GM19452 (cell line): ENCODE measurements around the gene NFILZ.

Source experiments
- ATAC-seq: cut with Tn5 transposase; IDR thresholded peaks from one replicate; pipeline ENCODE4 v1.9.1; 2021; ENCODE audit not compliant: unreplicated experiment

NFILZ gene

GRCh38 chr19:8641221-8641907 is 10.9 kb downstream of the NFILZ start:
- ATAC-seq: no peak

DNA sequence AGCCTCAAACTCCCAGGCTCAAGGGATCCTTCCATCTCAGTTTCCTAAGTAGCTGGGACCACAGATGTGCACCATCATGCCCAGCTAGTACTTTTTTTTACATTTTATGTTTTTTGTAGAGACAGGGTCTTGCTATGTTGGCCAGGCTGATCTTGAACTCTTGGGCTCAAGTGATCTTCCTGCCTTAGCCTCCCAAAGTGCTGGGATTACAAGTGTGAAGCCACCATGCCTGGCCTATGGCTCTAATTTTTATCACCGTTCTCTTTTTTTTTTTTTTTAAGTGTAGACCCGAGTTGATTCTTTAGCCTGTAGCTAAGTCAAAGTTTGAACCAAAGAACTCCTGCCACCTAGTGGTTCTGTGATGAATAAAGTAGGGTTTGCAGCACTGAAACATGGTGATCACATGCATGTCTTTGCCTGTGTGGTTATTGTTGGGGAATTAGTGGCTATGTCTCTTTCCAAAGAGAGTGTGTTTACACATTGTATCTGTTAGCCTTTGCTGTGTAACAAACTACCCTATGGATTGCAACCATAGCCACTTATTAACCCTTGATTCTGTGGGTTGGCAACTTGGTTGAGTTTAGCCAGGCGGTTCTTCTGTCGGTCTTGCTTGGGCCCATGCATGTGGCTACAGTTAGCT is 11.6 kb downstream of the NFILZ start:
- ATAC-seq: no peak

DNA sequence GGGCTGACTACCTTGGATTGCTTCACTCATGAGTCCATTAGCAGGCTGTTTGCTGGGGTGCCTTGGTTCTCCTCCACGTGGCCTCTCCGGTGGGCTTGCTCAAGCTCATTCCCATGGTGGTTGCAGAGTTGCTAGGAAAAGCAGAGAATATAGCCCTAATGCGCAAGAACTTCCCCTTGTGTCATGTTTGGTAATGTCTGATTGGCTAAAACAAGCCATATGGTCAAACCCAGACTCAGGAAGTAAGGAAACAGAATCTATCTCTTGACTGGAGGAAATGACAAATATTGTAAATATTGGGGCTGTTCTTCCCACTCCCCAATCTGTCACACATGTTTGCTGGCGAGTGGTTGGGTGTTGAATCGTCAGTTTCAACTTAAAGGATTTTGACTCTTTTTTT is 12.1 kb downstream of the NFILZ start:
- ATAC-seq: no peak

DNA sequence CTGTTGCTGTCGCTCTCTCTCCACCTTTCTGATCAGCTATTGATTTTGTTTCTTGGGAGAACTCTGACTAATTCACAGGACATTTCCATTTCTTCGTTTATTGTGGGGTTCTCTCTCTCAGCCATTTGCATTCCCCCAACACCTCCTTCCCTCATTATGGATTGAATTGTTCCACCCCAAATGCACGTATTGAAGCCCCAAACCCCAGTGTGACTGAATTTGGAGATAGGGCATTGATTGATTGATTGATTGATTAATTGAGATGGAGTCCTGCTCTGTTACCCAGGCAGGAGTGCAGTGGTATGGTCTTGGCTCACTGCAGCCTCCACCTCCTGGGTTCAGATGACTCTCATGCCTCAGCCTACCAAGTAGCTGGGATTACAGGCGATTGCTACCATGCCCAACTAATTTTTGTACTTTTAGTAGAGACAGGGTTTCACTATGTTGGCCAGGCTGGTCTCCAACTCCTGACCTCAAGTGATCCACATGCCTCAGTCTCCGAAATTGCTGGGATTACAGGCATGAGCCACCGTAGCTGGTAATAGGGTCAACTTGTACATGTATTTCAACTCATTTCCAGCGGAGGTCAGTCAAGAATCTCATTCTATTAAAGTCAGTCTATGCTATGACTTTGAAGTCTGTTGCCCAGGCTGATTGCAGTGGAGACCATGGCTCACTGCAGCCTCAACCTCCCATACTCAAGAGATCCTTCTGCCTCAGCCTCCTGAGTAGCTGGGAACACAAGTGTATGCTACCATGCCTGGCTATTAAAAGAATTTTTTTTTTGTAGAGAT is 13.6 kb downstream of the NFILZ start:
- no peak for ATAC-seq

GRCh38 chr19:8648240-8648639 is 17.8 kb downstream of the NFILZ start:
- ATAC-seq: no peak

DNA sequence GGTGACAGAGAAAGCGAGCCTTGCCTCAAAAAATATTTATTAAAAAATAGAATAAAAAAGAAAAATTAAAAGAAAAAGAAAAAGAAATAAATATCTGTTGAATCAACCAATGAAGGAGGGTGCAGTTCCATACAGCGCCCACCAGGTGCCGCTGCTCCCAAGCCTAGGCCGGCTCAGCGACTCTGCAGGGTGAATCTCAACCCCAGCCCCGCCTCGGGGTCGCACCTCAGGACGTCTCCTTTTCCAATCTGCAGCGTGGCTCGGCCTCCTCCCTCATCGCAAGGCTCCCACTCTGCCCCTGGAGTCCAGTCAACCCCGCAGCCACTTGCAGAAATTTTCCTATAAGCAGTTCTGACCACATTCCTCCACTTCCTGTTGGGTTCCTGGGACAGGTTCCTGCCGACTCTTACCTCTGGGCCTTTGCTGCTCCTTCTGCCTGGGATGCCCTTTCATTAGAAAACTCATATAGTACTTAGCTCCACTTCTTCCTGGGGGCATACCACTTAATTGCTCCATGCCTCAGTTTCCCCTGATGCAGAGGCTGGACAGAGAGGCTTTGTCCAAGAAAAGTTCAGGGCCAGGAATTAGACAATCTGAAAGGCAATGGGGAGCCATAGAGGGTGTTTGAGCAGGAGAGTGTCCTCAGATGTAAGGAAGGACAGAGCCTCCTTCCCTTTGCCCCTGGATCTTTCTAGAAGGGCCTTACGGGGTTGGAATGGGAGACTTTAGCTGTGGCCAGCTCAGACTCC is 24.3 kb downstream of the NFILZ start:
- ATAC-seq: no peak

GRCh38 chr19:8655340-8655709 is 24.9 kb downstream of the NFILZ start:
- ATAC-seq: no peak

GRCh38 chr19:8657869-8658268 is 27.4 kb downstream of the NFILZ start:
- ATAC-seq: no peak

- no peak for ATAC-seq
Measured at GRCh38 chr19:8659905-8660304, 29.5 kb downstream of the NFILZ start.

- no peak for ATAC-seq
Measured at GRCh38 chr19:8662263-8662662, 31.8 kb downstream of the NFILZ start.

GRCh38 chr19:8663920-8664670 is 33.7 kb downstream of the NFILZ start:
- ATAC-seq: no peak

- ATAC-seq: no peak
Measured at GRCh38 chr19:8664671-8665057, 34.2 kb downstream of the NFILZ start.

DNA sequence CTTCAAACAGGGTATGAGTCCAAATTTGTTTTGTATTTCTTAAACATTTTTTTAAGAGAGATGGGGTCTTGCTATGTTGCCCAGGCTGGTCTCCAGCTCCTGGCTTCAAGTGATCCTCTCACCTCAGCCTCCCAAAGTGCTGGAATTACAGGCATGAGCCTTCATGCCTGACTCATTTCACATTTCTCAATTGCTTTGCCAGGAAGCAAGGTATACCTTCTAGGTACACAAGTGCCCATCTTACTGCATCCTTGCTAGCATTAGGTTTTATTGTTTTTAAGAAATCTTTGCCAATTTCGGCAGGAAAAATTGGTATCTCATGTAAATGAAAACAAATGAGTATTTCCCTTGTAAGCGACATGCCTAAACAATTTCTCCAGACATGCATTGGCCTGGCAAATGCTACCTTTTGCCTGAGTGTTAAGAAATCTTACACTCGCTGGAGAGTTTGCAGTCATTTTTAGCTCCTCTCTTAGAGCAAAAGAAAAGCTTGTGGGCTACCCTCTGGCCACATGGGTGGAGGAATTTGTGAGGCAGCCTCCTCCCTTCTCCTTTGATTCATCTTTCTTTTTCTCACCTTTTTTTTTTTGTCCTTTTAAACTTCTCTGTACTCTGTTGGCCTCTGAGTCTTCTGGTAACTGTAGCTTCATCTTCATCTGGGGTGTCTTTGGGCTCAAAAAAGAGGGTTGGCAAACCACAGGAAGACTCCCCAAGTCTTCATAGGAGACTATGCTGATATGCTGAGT is 35.2 kb downstream of the NFILZ start:
- ATAC-seq: no peak

DNA sequence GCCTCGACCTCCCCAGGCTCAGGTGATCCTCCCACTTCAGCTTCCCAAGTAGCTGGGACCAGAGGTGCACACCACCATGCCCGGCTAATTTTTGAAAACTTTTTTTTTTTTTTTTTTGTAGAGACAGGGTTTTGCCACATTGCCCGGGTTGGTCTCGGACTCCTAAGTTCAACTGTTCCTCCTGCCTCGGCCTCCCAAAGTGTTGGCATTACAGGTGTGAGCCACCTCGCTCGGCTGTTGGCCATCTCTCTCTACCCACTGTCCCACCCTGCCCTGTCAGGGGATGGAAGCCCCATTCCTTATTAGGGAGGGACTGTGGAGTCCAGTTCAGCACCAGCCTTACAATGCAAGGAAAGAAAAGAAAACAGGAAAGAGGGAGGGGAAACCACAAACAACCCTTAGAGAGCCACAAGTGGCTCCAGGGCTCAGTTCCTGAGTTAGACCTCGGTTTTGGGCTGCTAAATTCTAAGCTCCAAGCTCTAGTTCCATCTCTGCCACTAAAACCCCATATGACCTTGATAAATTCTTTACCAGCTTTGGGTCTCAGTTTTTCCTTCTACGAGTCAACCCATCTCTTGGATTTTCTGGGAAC is 36.5 kb downstream of the NFILZ start:
- ATAC-seq: no peak

GRCh38 chr19:8673276-8673891 is 43.0 kb downstream of the NFILZ start:
- no peak for ATAC-seq

DNA sequence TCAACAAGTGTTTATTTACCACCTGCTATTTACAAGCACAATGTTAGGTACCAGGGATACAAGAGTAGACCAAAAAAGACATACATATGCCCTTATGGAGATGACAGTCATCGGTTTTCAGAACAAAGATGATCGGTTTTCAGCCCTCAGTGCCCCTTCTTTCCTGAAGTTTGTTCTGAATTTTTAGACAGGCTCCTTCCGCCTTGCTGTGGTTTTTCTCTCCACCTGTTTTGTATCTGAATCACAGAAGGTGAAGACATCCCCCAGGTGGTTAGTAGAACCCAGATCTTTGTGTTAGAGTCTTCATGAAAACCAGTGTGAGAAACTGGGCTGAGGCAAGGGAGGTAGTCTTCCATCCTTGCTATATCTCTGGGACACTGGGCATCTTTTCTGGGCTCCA is 44.6 kb downstream of the NFILZ start:
- no peak for ATAC-seq

- ATAC-seq: no peak
Measured at GRCh38 chr19:8678244-8678807, 47.9 kb downstream of the NFILZ start.
